ENCODE data around the gene RETREG2.

The RETREG2 gene

GRCh38 chr2:219169930-219170654, 8.0 kb upstream of the RETREG2 start, which contains the start of gene SLC23A3:
Gene SLC23A3, minus strand, starts transcription at chr2:219170029. Its CDS starts 45 bp downstream, at chr2:219169984.
- DNase-seq: no peak

GRCh38 chr2:219171231-219171651, 6.8 kb upstream of the RETREG2 start:
- no peak for DNase-seq

- no peak for DNase-seq
Measured at GRCh38 chr2:219172231-219173154, 5.6 kb upstream of the RETREG2 start.

GRCh38 chr2:219173176-219173575, 4.9 kb upstream of the RETREG2 start:
- no peak for DNase-seq

- no peak for DNase-seq
Measured at GRCh38 chr2:219174146-219174545, 3.9 kb upstream of the RETREG2 start.

GRCh38 chr2:219174801-219175200, 3.3 kb upstream of the RETREG2 start:
- no peak for DNase-seq

GRCh38 chr2:219175486-219175885, 2.6 kb upstream of the RETREG2 start:
- no peak for DNase-seq

- DNase-seq: peak; percentile 54
Measured at GRCh38 chr2:219175928-219176817, 1.9 kb upstream of the RETREG2 start.

GRCh38 chr2:219176818-219177551, 1.1 kb upstream of the RETREG2 start, which contains the start of gene CNPPD1:
Gene CNPPD1, minus strand, starts transcription at chr2:219176925. Its CDS starts 97 bp downstream, at chr2:219176828.
- DNase-seq: peak; percentile 91

- DNase-seq: peak; percentile 70
Measured at GRCh38 chr2:219178377-219179175, 501 bp downstream of the RETREG2 start.

- no peak for DNase-seq
Measured at GRCh38 chr2:219179601-219180465, 1.8 kb downstream of the RETREG2 start.

- DNase-seq: no peak
Measured at GRCh38 chr2:219180961-219181360, 2.9 kb downstream of the RETREG2 start.

GRCh38 chr2:219181531-219181930, 3.5 kb downstream of the RETREG2 start:
- DNase-seq: no peak

GRCh38 chr2:219182331-219183150, 4.5 kb downstream of the RETREG2 start:
- DNase-seq: no peak

- DNase-seq: no peak
Measured at GRCh38 chr2:219183151-219183772, 5.2 kb downstream of the RETREG2 start.

GRCh38 chr2:219184121-219184520, 6.0 kb downstream of the RETREG2 start:
- no peak for DNase-seq

- DNase-seq: no peak
Measured at GRCh38 chr2:219186754-219187456, 8.8 kb downstream of the RETREG2 start.

- no peak for DNase-seq
Measured at GRCh38 chr2:219197388-219197787, 19.3 kb downstream of the RETREG2 start.

Measured in activated CD4-positive, CD25-positive, alpha-beta regulatory T cell treated with anti-CD3 and anti-CD28 coated beads, Interleukin-2, amount 50 U/mL, for 72 hours (primary cell).